Gastroesophageal sphincter (tissue), 3 donors: Measurements from ENCODE around the gene PSTPIP1.

ENCODE experiments used
- POLR2A ChIP-seq, 2 donors: fragments of 450-650 bp; IDR thresholded peaks; one replicate each; pipeline ENCODE4 v1.6.1; 2017; ENCODE audit warnings: antibody characterized with exemption in 2 of 2, mild to moderate bottlenecking in 2 of 2, moderate library complexity in 1 of 2
- TF ChIP-seq, protein P1 (sequence below), 4 experiments: fragments of 200-600 bp in 2 of 4; fragments of 450-650 bp in 2 of 4; sonication (generic) in 1 of 4; IDR thresholded peaks; one replicate each; pipeline ENCODE4 v1.5.1; 2017 to 2019; ENCODE audit warnings: antibody characterized with exemption in 4 of 4, mild to moderate bottlenecking in 2 of 4, moderate library complexity in 2 of 4

DNA sequence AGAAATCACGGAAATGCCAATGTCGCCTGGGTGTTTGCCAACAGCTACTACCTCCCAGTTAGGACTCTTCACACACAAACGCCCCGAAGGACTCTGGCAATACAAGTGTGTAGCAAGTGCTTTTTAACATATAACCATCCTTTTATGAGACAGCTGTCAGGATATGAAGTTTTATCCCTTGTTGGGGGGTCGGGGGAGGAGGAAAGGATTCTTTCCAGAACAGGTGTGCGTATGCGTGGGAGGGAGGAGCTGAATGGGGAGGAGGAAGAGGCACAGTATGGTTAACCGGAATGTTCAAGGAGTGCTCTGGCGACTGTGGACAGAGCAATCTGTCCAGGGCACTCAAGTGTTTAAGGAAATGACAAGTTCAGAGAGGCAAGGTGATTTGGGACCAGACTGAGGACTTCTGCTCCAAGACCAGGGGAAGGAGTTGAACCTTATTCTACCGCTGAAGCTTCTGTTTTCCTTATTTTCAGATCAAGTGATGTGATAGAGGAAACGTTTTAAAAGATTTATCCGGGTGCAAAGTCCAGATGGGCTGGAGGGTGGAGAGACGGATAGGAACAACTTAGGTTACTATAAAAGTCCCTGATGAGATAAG, 74.7 kb downstream of the PSTPIP1 start:
- TF ChIP-seq, protein P1, sequence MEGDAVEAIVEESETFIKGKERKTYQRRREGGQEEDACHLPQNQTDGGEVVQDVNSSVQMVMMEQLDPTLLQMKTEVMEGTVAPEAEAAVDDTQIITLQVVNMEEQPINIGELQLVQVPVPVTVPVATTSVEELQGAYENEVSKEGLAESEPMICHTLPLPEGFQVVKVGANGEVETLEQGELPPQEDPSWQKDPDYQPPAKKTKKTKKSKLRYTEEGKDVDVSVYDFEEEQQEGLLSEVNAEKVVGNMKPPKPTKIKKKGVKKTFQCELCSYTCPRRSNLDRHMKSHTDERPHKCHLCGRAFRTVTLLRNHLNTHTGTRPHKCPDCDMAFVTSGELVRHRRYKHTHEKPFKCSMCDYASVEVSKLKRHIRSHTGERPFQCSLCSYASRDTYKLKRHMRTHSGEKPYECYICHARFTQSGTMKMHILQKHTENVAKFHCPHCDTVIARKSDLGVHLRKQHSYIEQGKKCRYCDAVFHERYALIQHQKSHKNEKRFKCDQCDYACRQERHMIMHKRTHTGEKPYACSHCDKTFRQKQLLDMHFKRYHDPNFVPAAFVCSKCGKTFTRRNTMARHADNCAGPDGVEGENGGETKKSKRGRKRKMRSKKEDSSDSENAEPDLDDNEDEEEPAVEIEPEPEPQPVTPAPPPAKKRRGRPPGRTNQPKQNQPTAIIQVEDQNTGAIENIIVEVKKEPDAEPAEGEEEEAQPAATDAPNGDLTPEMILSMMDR (IDR thresholded peaks at IDR 0.05) = no peak
- no peak for TF ChIP-seq POLR2A (IDR thresholded peaks at IDR 0.05)
